Fibroblast of lung (primary cell): ENCODE data around the gene RSF1. TPM values are rescaled to one million over a fixed set of nuclear protein-coding genes. Genes with fewer than 3 reads are reported as not detected.

Experiments
- DNase-seq, 2 donors: peaks; one replicate each; pipeline versions ENCODE4 v3.0.0 to v3.0.0-alpha.2; 2010; ENCODE audit warnings: low read depth in 2 of 2
- H2AFZ ChIP-seq: 2 replicates; pipeline ENCODE4 v1.5.1; 2012; ENCODE audit warnings: low read length, control low read depth, inconsistent platforms
- H3K27ac ChIP-seq: 2 replicates; pipeline ENCODE4 v1.5.1; 2011; ENCODE audit warnings: low read length, control low read depth; ENCODE audit not compliant: insufficient read depth
- H3K27me3 ChIP-seq: 2 replicates; pipeline ENCODE4 v1.5.1; 2011; ENCODE audit warnings: mild to moderate bottlenecking, low read length; ENCODE audit not compliant: control insufficient read depth, insufficient read depth
- H3K36me3 ChIP-seq: 2 replicates; pipeline ENCODE4 v1.5.1; 2011; ENCODE audit warnings: low read length; ENCODE audit not compliant: control insufficient read depth, insufficient read depth
- H3K4me1 ChIP-seq: 2 replicates; pipeline ENCODE4 v1.5.1; 2011; ENCODE audit warnings: low read length; ENCODE audit not compliant: control insufficient read depth, insufficient read depth; ENCODE audit errors: extremely low read depth
- H3K4me2 ChIP-seq: 2 replicates; pipeline ENCODE4 v1.5.1; 2011; ENCODE audit warnings: low read length, control low read depth; ENCODE audit not compliant: insufficient read depth; ENCODE audit errors: extremely low read depth
- H3K4me3 ChIP-seq, 4 experiments: fragments of 200-600 bp in 1 of 4; sonication (generic) in 1 of 4; replicated peaks in 1 of 4; 2 replicates each; pipeline ENCODE4 v1.5.1; 2011 to 2016; ENCODE audit warnings: low read length in 4 of 4, low read depth in 3 of 4, mild to moderate bottlenecking in 3 of 4, control low read depth in 2 of 4, inconsistent platforms in 1 of 4, mixed read lengths in 1 of 4; ENCODE audit not compliant: insufficient read depth in 1 of 4; ENCODE audit errors: control extremely low read depth in 1 of 4
- H3K79me2 ChIP-seq: 2 replicates; pipeline ENCODE4 v1.5.1; 2012; ENCODE audit warnings: mild to moderate bottlenecking, low read length, inconsistent platforms; ENCODE audit not compliant: control insufficient read depth, insufficient read depth
- H3K9ac ChIP-seq: 2 replicates; pipeline ENCODE4 v1.5.1; 2011; ENCODE audit warnings: mild to moderate bottlenecking, low read length, control low read depth; ENCODE audit not compliant: insufficient read depth
- H3K9me3 ChIP-seq: 2 replicates; pipeline ENCODE4 v1.5.1; 2012; ENCODE audit warnings: low read depth, low read length; ENCODE audit not compliant: control insufficient read depth, insufficient read depth
- H4K20me1 ChIP-seq: 2 replicates; pipeline ENCODE4 v1.5.1; 2011; ENCODE audit warnings: low read length; ENCODE audit not compliant: control insufficient read depth, insufficient read depth; ENCODE audit errors: extremely low read depth
- EZH2 ChIP-seq: IDR thresholded peaks from 2 replicates; pipeline ENCODE4 v1.5.1; 2012; ENCODE audit warnings: low read length, control low read depth, mild to moderate bottlenecking; ENCODE audit errors: missing control alignments
- polyA plus RNA-seq, 2 donors: library from polyadenylated mRNA; depleted of rRNA in 1 of 2; stranded (reverse) in 1 of 2; unstranded in 1 of 2; fragments of >200 nt; gene quantifications; 2 replicates each; pipeline ENCODE4 v1.2.1, GENCODE V29; 2011 to 2012; ENCODE audit warnings: missing spikeins in 1 of 2
- total RNA-seq: library from RNA; depleted of rRNA; stranded (reverse); fragments of >200 nt; gene quantifications from 2 replicates; pipeline ENCODE4 v1.2.1, GENCODE V29; 2014
- TF ChIP-seq, protein P1 (sequence below), 2 donors: IDR thresholded peaks in 1 of 2; conservative IDR thresholded peaks in 1 of 2; 1 replicate in 1 of 2; 2 replicates in 1 of 2; pipeline ENCODE4 v1.5.1; 2011 to 2012; ENCODE audit warnings: low read length in 2 of 2, control low read depth in 1 of 2, inconsistent platforms in 1 of 2, low read depth in 1 of 2, mild to moderate bottlenecking in 1 of 2

Gene RSF1
- total and polyA plus RNA-seq, 2 donors (not counting 1 experiment from before 2014, with no cell fraction given): 27.5 to 38.1 TPM

- Histone ChIP-seq H3K4me3 (no peak overlapping the region), H3K27me3 (no peaks in the 10 kb centered on the region), H2AFZ (no peak overlapping the region), H3K4me1 (no peaks in the 10 kb centered on the region), H3K9me3 (no peaks in the 10 kb centered on the region), H3K27ac (no peak overlapping the region), H3K9ac (no peak overlapping the region), H4K20me1 (no peaks in the 10 kb centered on the region), H3K4me2 (no peak overlapping the region), H3K36me3 (no peaks in the 10 kb centered on the region), H3K79me2 (no peaks in the 10 kb centered on the region)
- no peak for DNase-seq
- TF ChIP-seq, protein P1, sequence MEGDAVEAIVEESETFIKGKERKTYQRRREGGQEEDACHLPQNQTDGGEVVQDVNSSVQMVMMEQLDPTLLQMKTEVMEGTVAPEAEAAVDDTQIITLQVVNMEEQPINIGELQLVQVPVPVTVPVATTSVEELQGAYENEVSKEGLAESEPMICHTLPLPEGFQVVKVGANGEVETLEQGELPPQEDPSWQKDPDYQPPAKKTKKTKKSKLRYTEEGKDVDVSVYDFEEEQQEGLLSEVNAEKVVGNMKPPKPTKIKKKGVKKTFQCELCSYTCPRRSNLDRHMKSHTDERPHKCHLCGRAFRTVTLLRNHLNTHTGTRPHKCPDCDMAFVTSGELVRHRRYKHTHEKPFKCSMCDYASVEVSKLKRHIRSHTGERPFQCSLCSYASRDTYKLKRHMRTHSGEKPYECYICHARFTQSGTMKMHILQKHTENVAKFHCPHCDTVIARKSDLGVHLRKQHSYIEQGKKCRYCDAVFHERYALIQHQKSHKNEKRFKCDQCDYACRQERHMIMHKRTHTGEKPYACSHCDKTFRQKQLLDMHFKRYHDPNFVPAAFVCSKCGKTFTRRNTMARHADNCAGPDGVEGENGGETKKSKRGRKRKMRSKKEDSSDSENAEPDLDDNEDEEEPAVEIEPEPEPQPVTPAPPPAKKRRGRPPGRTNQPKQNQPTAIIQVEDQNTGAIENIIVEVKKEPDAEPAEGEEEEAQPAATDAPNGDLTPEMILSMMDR (conservative IDR thresholded peaks at IDR 0.05 in 1 of 2, IDR thresholded peaks at IDR 0.05 in 1 of 2; ENCODE audit: low read depth in 1 of 2, low read length in 2 of 2): no peak
- TF ChIP-seq EZH2: no peak
Measured at GRCh38 chr11:77690649-77691048, 129.9 kb downstream of the RSF1 start.

- Histone ChIP-seq H3K9me3 (no peaks in the 10 kb centered on the region), H3K27me3 (no peaks in the 10 kb centered on the region), H3K4me2 (no peak overlapping the region), H3K9ac (no peak overlapping the region), H4K20me1 (no peaks in the 10 kb centered on the region), H3K36me3 (peaks cover 4% of the 10 kb centered on the region), H2AFZ (no peak overlapping the region), H3K4me1 (no peaks in the 10 kb centered on the region), H3K79me2 (no peaks in the 10 kb centered on the region), H3K27ac (no peak overlapping the region), H3K4me3 (no peak overlapping the region)
- DNase-seq: no peak
- TF ChIP-seq, protein P1 (conservative IDR thresholded peaks at IDR 0.05 in 1 of 2, IDR thresholded peaks at IDR 0.05 in 1 of 2; ENCODE audit: low read depth in 1 of 2, low read length in 2 of 2): no peak
- TF ChIP-seq EZH2: no peak
Measured at GRCh38 chr11:77687088-77687487, 133.4 kb downstream of the RSF1 start.

GRCh38 chr11:77677138-77677537, 143.4 kb downstream of the RSF1 start:
- no peak overlapping the region for H3K4me3 ChIP-seq
- TF ChIP-seq, protein P1 (conservative IDR thresholded peaks at IDR 0.05 in 1 of 2, IDR thresholded peaks at IDR 0.05 in 1 of 2; ENCODE audit: low read depth in 1 of 2, low read length in 2 of 2): no peak
- TF ChIP-seq EZH2: no peak
- no peak overlapping the region for H3K4me2 ChIP-seq
- H2AFZ ChIP-seq: no peak overlapping the region
- no peaks in the 10 kb centered on the region for H3K4me1 ChIP-seq
- peaks cover 9% of the 10 kb centered on the region for H3K36me3 ChIP-seq
- H3K27ac ChIP-seq: no peak overlapping the region
- no peak overlapping the region for H3K9ac ChIP-seq
- DNase-seq: no peak
- no peaks in the 10 kb centered on the region for H3K9me3 ChIP-seq
- no peaks in the 10 kb centered on the region for H4K20me1 ChIP-seq
- H3K27me3 ChIP-seq: no peaks in the 10 kb centered on the region
- no peaks in the 10 kb centered on the region for H3K79me2 ChIP-seq
